HG02973 (cell line): ENCODE measurements around the gene GPR15LG.
"Not testable (repeated sequence)": the region's sequence is repeated elsewhere in the genome, so short reads cannot be mapped to it uniquely, and the experiment has no call there.

Experiments used
- ATAC-seq: cut with Tn5 transposase; IDR thresholded peaks from one replicate; pipeline ENCODE4 v1.9.1; 2021; ENCODE audit warnings: moderate library complexity; ENCODE audit not compliant: unreplicated experiment

Gene GPR15LG

DNA sequence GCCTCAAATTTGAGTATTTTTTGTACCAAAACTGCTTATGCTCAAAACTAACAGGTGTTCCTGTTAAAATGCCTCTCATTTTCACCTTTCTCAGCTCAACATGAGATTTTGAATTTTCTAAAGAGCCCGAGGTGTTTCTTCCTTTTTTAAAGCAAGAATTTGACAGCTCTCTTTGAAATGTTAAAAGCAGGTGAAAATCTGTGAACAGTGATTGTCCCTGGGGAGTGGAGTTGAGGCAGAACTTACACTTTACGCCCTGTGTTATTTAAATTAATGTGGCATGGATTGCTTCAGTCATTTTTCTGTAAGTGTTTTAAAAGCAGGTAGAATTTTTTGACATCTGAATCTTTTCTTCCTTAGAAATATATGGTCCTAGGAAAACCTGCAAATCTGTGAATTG, 9.2 kb upstream of the GPR15LG start:
- no peak for ATAC-seq

- peak; percentile 45 for ATAC-seq
Measured at GRCh38 chr10:84166620-84167288, 6.8 kb upstream of the GPR15LG start.

GRCh38 chr10:84167289-84167653, 6.3 kb upstream of the GPR15LG start:
- ATAC-seq = not testable (repeated sequence)

DNA sequence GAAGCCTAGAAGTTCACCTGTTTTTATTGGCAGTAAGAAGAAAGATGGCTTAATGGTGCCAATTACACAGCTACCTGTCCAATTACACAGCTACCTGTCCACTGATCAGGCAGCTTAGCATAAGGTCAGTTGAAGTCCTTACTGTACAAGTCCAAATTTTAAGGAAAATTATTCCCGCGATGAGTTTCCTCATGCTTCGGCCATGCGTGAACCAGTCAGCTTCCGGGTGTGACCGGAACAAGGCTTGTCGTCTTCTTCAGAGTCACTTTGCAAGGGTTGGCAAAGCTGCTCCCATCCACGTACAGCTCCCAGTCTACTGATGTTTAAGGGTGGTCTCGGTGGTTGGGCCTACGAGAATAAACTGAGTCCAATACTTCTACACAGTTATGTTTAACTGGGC, 5.2 kb upstream of the GPR15LG start:
- ATAC-seq = not testable (repeated sequence)

GRCh38 chr10:84171237-84171636, 2.4 kb upstream of the GPR15LG start:
- not testable (repeated sequence) for ATAC-seq

GRCh38 chr10:84171700-84172466, 1.7 kb upstream of the GPR15LG start:
- peak; percentile 39 for ATAC-seq

- ATAC-seq = peak; percentile 37
Measured at GRCh38 chr10:84172467-84173356, 889 bp upstream of the GPR15LG start.

DNA sequence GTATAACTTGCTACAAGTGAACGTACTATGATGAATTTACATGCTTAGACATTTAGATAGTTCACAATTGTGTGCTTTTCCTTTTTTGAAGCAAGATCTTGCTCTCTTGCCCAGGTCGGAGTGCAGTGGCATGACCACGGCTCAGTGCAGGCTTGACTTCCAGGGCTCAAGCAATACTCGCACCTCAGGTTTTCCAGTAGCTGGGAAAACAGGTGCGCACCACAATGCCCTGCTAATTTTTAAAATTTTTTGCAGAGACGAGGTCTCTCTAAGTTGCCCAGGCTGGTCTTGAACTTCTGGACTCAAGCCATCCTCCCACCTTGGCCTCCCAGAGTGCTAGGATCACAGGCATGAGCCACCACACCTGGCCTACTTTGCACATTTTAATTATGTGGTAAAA, 1.8 kb downstream of the GPR15LG start:
- ATAC-seq = no peak

DNA sequence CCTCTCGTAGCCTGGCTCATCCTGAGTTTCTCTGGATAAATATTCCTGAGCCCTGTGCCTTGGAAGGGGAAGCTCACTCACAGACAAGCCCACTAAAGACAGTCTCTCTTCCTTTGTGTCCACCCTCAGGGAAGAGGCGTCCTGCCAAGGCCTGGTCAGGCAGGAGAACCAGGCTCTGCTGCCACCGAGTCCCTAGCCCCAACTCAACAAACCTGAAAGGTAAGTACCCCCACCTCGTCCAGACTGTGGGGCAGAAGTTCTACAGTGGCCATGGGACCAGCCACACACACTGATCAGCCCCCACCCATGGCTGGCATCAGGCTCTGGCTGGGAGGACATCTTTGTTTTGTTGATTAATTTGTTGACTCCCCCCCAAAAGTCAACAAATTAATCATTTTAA, 2.8 kb downstream of the GPR15LG start:
- no peak for ATAC-seq

- ATAC-seq = no peak
Measured at GRCh38 chr10:84176836-84177474, 3.4 kb downstream of the GPR15LG start.

DNA sequence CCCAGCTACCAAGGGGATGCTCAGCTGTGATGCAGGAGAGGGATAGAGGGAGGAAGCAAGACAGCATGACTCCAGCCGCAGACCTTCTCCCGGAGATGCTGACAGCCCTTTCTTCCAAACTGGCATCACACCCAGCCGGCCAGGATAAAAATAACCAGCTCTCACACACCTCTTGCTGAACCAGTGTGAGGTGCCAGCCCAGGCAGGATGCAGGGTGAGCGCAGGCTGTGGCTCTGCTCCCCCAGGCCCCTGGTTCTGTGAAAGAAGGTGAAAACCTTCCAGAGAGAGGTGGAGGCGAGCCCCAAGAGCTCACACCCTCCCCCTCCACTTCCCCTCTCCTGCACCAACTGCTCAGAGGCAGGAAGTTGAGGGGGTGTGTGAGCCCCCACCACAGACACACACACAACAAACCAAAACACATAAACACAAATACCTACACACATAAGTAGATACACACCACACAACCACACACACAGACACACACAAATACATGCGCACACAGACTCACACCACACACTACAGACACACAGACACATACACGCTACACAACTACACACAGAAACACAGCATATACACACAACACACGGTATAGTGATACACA, 4.0 kb downstream of the GPR15LG start:
- no peak for ATAC-seq

GRCh38 chr10:84178160-84178609, 4.6 kb downstream of the GPR15LG start:
- ATAC-seq = no peak

GRCh38 chr10:84179059-84179710, 5.6 kb downstream of the GPR15LG start:
- ATAC-seq = peak; percentile 92

GRCh38 chr10:84180386-84180785, 6.8 kb downstream of the GPR15LG start:
- not testable (repeated sequence) for ATAC-seq

DNA sequence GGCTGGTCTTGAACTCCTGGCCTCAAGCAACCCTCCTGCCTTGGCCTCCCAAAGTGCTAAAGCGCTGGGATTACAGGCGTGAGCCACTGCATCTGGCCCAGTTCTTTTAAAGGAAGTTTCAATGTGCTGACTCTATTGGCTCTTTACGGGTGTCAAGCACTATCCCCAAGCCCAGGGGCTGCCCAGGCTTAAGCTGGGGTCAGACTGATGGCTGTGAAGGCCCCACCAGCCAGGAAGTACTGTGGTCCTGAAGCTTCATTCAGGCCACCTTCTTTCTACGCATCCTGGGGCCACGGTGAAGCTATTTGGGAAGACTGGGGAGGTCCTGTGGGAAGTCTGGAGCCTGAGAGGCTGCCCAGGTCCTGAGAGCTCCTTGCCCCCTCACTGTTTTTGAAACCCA, 8.0 kb downstream of the GPR15LG start:
- ATAC-seq = no peak

GRCh38 chr10:84184517-84184916, 10.9 kb downstream of the GPR15LG start:
- no peak for ATAC-seq

DNA sequence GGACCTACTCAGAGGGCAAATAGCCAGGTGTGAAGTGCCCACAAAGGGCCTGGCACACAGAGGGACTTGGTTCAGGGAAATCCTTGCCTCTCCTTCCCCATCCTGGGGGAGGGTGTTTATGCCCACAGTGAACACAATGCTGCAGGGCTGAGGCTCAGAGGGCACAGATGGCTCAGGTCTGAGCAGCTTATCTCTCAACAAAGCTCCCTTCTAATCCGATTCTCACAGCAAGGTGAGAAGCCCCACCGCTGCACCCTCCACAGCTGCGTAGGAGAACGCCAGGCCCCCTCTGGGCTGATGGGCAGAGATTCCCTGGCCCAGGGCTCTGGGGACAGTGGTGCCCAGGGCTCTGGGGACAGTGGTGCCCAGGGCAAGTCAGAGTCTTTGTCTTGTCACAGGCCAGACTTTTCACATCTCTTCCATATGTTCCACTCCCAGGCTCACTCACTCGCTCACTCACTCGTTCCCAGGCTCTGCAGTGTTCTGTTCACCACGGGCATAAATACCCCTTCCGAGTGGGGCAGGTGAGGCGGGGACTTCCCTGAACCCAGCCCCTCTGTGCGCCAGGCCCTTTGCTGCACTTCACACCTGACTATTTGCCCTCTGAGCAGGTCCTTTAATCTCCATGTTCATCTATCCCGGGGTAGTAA, 12.1 kb downstream of the GPR15LG start:
- no peak for ATAC-seq

- no peak for ATAC-seq
Measured at GRCh38 chr10:84188815-84189214, 15.2 kb downstream of the GPR15LG start.

DNA sequence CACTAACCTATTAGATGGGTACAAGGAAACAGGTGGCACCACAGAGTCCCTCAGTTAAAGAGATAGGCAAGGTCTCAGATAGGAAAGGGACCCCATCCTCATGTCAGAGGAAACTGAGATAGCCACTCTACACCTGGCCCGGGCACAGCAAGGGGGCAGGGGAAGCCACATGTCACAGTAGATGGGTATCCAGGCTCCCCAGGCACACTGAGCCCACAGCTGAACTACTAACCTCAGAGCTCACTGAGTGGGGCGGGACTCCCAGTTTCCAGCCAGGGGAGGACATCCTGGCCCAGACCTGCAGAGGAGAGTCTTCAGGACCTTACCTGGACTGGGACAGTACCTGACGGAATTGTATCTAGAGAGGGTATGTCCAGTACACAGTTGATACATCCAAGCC, 17.0 kb downstream of the GPR15LG start:
- ATAC-seq = no peak

- no peak for ATAC-seq
Measured at GRCh38 chr10:84191106-84191505, 17.5 kb downstream of the GPR15LG start.
